ENCODE measurements around the gene PLAC8. TPM values are rescaled to one million over a fixed set of nuclear protein-coding genes. Genes with fewer than 3 reads are reported as not detected.

The PLAC8 gene
- total and polyA plus RNA-seq, 2 of the 8 experiments (the other 6 are each of a cell fraction or from before 2014, with no cell fraction given): 0.98 to 1.1 TPM

DNA sequence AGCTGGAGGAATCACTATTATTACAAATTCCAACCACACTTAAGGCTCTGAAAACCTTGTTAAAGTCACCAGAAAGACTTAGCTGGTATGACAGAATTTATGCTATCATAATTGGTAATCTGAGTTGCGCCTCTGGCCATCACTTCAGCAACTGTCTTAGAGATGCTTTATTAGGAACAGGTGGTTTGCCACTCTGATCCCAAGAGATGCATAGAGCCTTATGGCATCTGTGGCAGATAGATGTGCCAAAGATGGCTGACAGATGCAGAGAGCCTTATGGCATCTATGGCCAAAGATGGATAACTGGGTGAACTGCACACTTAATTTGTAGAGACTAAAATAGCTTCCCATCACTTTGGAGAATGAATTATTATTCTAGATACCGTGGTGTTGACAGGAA lies 32.3 kb upstream of the PLAC8 start:
- H3K27ac ChIP-seq (ENCODE audit: low read depth, low read length): no peak overlapping the region
- no peak overlapping the region for H2BK12ac ChIP-seq (ENCODE audit: low read depth, low read length)
- H3K9ac ChIP-seq (replicated peaks in 1 of 4; ENCODE audit: extremely low read depth in 1 of 4, low read depth in 3 of 4, low read length in 3 of 4): no peak overlapping the region
- POLR2A ChIA-PET (ENCODE audit: partially characterized antibody): no interaction called here
- 93% methylated on average over 2 of the region's 2 CpGs; no CpG with 5 or more reads in 1 of the 2 experiments for WGBS, 2 experiments (ENCODE audit: extremely low coverage in 1 of 2, insufficient coverage in 1 of 2, insufficient read length in 1 of 2, insufficient replicate concordance in 2 of 2, low coverage in 1 of 2, low lambda C conversion rate in 2 of 2, missing lambda C conversion rate in 1 of 2)
- no peaks in the 10 kb centered on the region for H3K23me2 ChIP-seq (ENCODE audit: low read depth, low read length)
- H3K23ac ChIP-seq (ENCODE audit: insufficient read length): no peak overlapping the region
- H2BK5ac ChIP-seq (ENCODE audit: low read depth, low read length): no peak overlapping the region
- H3K27me3 ChIP-seq (replicated peaks in 1 of 4; ENCODE audit: control insufficient read depth in 3 of 4, extremely low read depth in 1 of 4, insufficient read depth in 3 of 4, low read length in 3 of 4): peaks cover 0 to 1% (median 0%) of the 10 kb centered on the region in 4 experiments; a peak in 1 of 7 replicates
- no peak overlapping the region for H2BK15ac ChIP-seq (ENCODE audit: low read length)
- H2AK5ac ChIP-seq (ENCODE audit: low read depth, low read length): no peak overlapping the region
- no peaks in the 10 kb centered on the region for H3K9me3 ChIP-seq (ENCODE audit: insufficient read depth in 2 of 2, low read depth in 1 of 2, low read length in 1 of 2)
- no peak overlapping the region for H3K4me2 ChIP-seq (ENCODE audit: insufficient read depth in 1 of 2, low read depth in 2 of 2, low read length in 2 of 2)
- no peak for DNase-seq (ENCODE audit: low read depth in 1 of 2, low spot score in 2 of 2)
- no peak overlapping the region for H3K14ac ChIP-seq (ENCODE audit: insufficient read length)
- no peak overlapping the region for H3K4me3 ChIP-seq (ENCODE audit: extremely low read depth in 1 of 4, insufficient read depth in 2 of 4, low read depth in 3 of 4, low read length in 4 of 4)
- no peak overlapping the region for H2AFZ ChIP-seq (ENCODE audit: low read length)
- FAIRE-seq: no peak
- no peaks in the 10 kb centered on the region for H3K36me3 ChIP-seq (ENCODE audit: control insufficient read depth in 2 of 4, insufficient read depth in 4 of 4, low read length in 3 of 4)
- no peaks in the 10 kb centered on the region for H4K20me1 ChIP-seq (replicated peaks in 1 of 2; ENCODE audit: control insufficient read depth in 1 of 2, insufficient read depth in 2 of 2, low read length in 2 of 2)
- H3K18ac ChIP-seq (ENCODE audit: extremely low read depth, low read length): no peak overlapping the region
- H4K8ac ChIP-seq (ENCODE audit: extremely low read depth, insufficient read depth, low read length): no peak overlapping the region
- no peak overlapping the region for H3K4ac ChIP-seq (replicated peaks; ENCODE audit: insufficient read length, low read depth, low read length)
- no peak overlapping the region for H2BK120ac ChIP-seq (replicated peaks; ENCODE audit: low read depth, low read length)
- H4K5ac ChIP-seq (ENCODE audit: insufficient read length, low read depth, low read length): no peak overlapping the region
- H2BK20ac ChIP-seq (ENCODE audit: low read length): no peak overlapping the region
- H4K91ac ChIP-seq (replicated peaks; ENCODE audit: insufficient read length, low read length): no peak overlapping the region
- H3K56ac ChIP-seq (replicated peaks; ENCODE audit: insufficient read length, low read depth, low read length): no peak overlapping the region
- CTCF ChIA-PET (ENCODE audit: partially characterized antibody): interaction anchor here (1.8 kb wide), 2 partner anchors 9 to 36 kb away, joined by 5 to 6 read pairs; no protein-coding TSS in a partner anchor
- H3K4me1 ChIP-seq (replicated peaks in 1 of 4; ENCODE audit: control insufficient read depth in 3 of 4, insufficient read depth in 4 of 4, low read length in 3 of 4): no peaks in the 10 kb centered on the region
- no peaks in the 10 kb centered on the region for H3K79me2 ChIP-seq (ENCODE audit: control insufficient read depth in 1 of 2, insufficient read depth in 2 of 2, low read length in 2 of 2)
- H3K79me1 ChIP-seq (ENCODE audit: low read depth, low read length): no peaks in the 10 kb centered on the region
- TF ChIP-seq RXRA (IDR thresholded peaks at IDR 0.05; ENCODE audit: insufficient read depth, low read depth, low read length): no peak
- no peak for TF ChIP-seq PHF8 (conservative IDR thresholded peaks at IDR 0.05; ENCODE audit: low read depth, low read length)
- TF ChIP-seq KDM4A (IDR thresholded peaks at IDR 0.05; ENCODE audit: low read depth, low read length, severe bottlenecking): no peak
- TF ChIP-seq TAF7 (optimal IDR thresholded peaks at IDR 0.05; ENCODE audit: borderline replicate concordance, low read depth, low read length): no peak
- no peak for TF ChIP-seq ZNF274 (IDR thresholded peaks at IDR 0.05; ENCODE audit: borderline replicate concordance, extremely low read depth, low read length)
- no peak for TF ChIP-seq POU5F1 (IDR thresholded peaks at IDR 0.05; ENCODE audit: low read depth, low read length)
- TF ChIP-seq SP4 (IDR thresholded peaks at IDR 0.05; ENCODE audit: low read length): no peak
